WTC11 (cell line): ENCODE results near the gene TFF2. TPM values are rescaled to one million over a fixed set of nuclear protein-coding genes. Genes with fewer than 3 reads are reported as not detected.

ENCODE experiments used
- ATAC-seq: fragments of 200-7000 bp; cut with Tn5 transposase; 2 replicates; pipeline ENCODE4 v1.10.0; 2021; ENCODE audit warnings: mild to moderate bottlenecking, moderate library complexity
- CTCF ChIA-PET: fragments of 300-600 bp; sonication (Branson Sonifier 250); formaldehyde crosslinking; loops from one replicate; lab custom pipeline; 2021; ENCODE audit warnings: antibody characterized with exemption; lab: Charles Lee
- POLR2A ChIA-PET: fragments of 350-600 bp; sonication (Branson Sonifier 250); formaldehyde crosslinking; loops from one replicate; lab custom pipeline; 2021; ENCODE audit warnings: antibody characterized with exemption; lab: Charles Lee
- DNase-seq: peaks from one replicate; pipeline ENCODE4 v3.0.0; 2021; ENCODE audit warnings: low spot score
- H3K27ac Mint-ChIP-seq: 2 replicates; pipeline ENCODE4 v1.8.0; 2021; ENCODE audit warnings: mixed read lengths
- H3K27me3 Mint-ChIP-seq: 2 replicates; pipeline ENCODE4 v1.8.0; 2021; ENCODE audit warnings: low read depth, mild to moderate bottlenecking, moderate library complexity, mixed read lengths
- H3K36me3 Mint-ChIP-seq: 2 replicates; pipeline ENCODE4 v1.8.0; 2021; ENCODE audit warnings: mixed read lengths
- H3K4me1 Mint-ChIP-seq: 2 replicates; pipeline ENCODE4 v1.8.0; 2022; ENCODE audit warnings: mixed read lengths
- H3K4me3 Mint-ChIP-seq: 2 replicates; pipeline ENCODE4 v1.8.0; 2021; ENCODE audit warnings: mild to moderate bottlenecking, moderate library complexity, mixed read lengths
- H3K9me3 Mint-ChIP-seq: 2 replicates; pipeline ENCODE4 v1.8.0; 2021; ENCODE audit warnings: mixed read lengths
- ATF2 ChIP-seq: sonication (generic); formaldehyde crosslinking; IDR thresholded peaks from 2 replicates; pipeline ENCODE4 v1.8.1; 2022; ENCODE audit warnings: low read depth, missing genetic modification reagents, borderline replicate concordance
- CREB1 ChIP-seq: sonication (generic); formaldehyde crosslinking; IDR thresholded peaks from 2 replicates; pipeline ENCODE4 v1.8.0; 2023; ENCODE audit warnings: mild to moderate bottlenecking, missing genetic modification reagents
- FOXP1 ChIP-seq: sonication (generic); formaldehyde crosslinking; IDR thresholded peaks from 2 replicates; pipeline ENCODE4 v1.8.0; 2022; ENCODE audit warnings: missing genetic modification reagents, mild to moderate bottlenecking, moderate library complexity, borderline replicate concordance
- GTF2I ChIP-seq: fragments of 250-450 bp; sonication (Bioruptor Pico); conservative IDR thresholded peaks from 2 replicates; pipeline ENCODE4 v1.4.0; 2021; ENCODE audit warnings: mild to moderate bottlenecking
- KAT7 ChIP-seq: sonication (generic); formaldehyde crosslinking; IDR thresholded peaks from 2 replicates; pipeline ENCODE4 v1.8.1; 2023; ENCODE audit warnings: missing genetic modification reagents, mild to moderate bottlenecking, borderline replicate concordance
- NR1H2 ChIP-seq: sonication (generic); formaldehyde crosslinking; IDR thresholded peaks from 2 replicates; pipeline ENCODE4 v1.9.0; 2021; ENCODE audit warnings: mild to moderate bottlenecking, moderate library complexity, missing genetic modification reagents
- RORB ChIP-seq: fragments of 250-450 bp; sonication (Bioruptor Pico); IDR thresholded peaks from 2 replicates; pipeline ENCODE4 v1.9.0; 2021; ENCODE audit warnings: mild to moderate bottlenecking
- ZBTB21 ChIP-seq: sonication (generic); formaldehyde crosslinking; IDR thresholded peaks from 2 replicates; pipeline ENCODE4 v1.8.1; 2023; ENCODE audit warnings: mild to moderate bottlenecking, missing genetic modification reagents, borderline replicate concordance
- ZNF281 ChIP-seq: sonication (generic); formaldehyde crosslinking; IDR thresholded peaks from 2 replicates; pipeline ENCODE4 v1.8.0; 2023; ENCODE audit warnings: mild to moderate bottlenecking, missing genetic modification reagents
- total RNA-seq: library from RNA; stranded (reverse); gene quantifications from 3 replicates; pipeline ENCODE4 v1.2.3, GENCODE V29; 2021
- TF ChIP-seq, protein P1 (sequence below): sonication (generic); formaldehyde crosslinking; conservative IDR thresholded peaks from 2 replicates; pipeline ENCODE4 v1.8.1; 2022; ENCODE audit warnings: mild to moderate bottlenecking, missing genetic modification reagents
- TF ChIP-seq, protein P2 (sequence below): sonication (generic); formaldehyde crosslinking; IDR thresholded peaks from 2 replicates; pipeline ENCODE4 v1.8.0; 2022; ENCODE audit warnings: mild to moderate bottlenecking, missing genetic modification reagents
- TF ChIP-seq, protein P3 (sequence below): fragments of 250-450 bp; sonication (Bioruptor Pico); IDR thresholded peaks from 2 replicates; pipeline ENCODE4 v1.8.0; 2021; ENCODE audit warnings: mild to moderate bottlenecking
- TF ChIP-seq, protein P4 (sequence below): fragments of 250-450 bp; sonication (Bioruptor Pico); IDR thresholded peaks from 2 replicates; pipeline ENCODE4 v2.1.2; 2022; ENCODE audit warnings: mild to moderate bottlenecking, moderate library complexity

The TFF2 gene
- total RNA-seq, 1 experiment from 2014 or later = 0.33 TPM

GRCh38 chr21:42397746-42398394 lies 47.1 kb upstream of the TFF2 start:
- POLR2A ChIA-PET = no interaction called here
- Mint-ChIP-seq H3K36me3 (peaks cover 7% of the 10 kb centered on the region), H3K9me3 (peaks cover 10% of the 10 kb centered on the region)
- no peak for TF ChIP-seq NR1H2
- TF ChIP-seq, protein P1, sequence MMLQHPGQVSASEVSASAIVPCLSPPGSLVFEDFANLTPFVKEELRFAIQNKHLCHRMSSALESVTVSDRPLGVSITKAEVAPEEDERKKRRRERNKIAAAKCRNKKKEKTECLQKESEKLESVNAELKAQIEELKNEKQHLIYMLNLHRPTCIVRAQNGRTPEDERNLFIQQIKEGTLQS = no peak
- TF ChIP-seq RORB (CRISPR knock-in tag) = no peak
- no peak for TF ChIP-seq FOXP1 (CRISPR knock-in tag)
- TF ChIP-seq, protein P2, sequence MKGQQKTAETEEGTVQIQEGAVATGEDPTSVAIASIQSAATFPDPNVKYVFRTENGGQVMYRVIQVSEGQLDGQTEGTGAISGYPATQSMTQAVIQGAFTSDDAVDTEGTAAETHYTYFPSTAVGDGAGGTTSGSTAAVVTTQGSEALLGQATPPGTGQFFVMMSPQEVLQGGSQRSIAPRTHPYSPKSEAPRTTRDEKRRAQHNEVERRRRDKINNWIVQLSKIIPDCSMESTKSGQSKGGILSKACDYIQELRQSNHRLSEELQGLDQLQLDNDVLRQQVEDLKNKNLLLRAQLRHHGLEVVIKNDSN (CRISPR knock-in tag) = no peak
- TF ChIP-seq ZNF281 (CRISPR knock-in tag) = no peak
- no peak for TF ChIP-seq KAT7
- TF ChIP-seq, all 79 proteins: peak for 0
- ATAC-seq = no peak
- CTCF ChIA-PET = interaction anchor here (1.1 to 1.6 kb wide), 3 partner anchors 14 to 62 kb away, joined by 3 to 6 read pairs (median 5); no protein-coding TSS in a partner anchor
- Mint-ChIP-seq H3K27ac (no peak overlapping the region), H3K27me3 (0 out of 2 replicates have a peak, but pooled peaks cover 3% of the 10 kb centered on the region), H3K4me3 (no peak overlapping the region), H3K4me1 (no peaks in the 10 kb centered on the region)
- DNase-seq = no peak

DNA sequence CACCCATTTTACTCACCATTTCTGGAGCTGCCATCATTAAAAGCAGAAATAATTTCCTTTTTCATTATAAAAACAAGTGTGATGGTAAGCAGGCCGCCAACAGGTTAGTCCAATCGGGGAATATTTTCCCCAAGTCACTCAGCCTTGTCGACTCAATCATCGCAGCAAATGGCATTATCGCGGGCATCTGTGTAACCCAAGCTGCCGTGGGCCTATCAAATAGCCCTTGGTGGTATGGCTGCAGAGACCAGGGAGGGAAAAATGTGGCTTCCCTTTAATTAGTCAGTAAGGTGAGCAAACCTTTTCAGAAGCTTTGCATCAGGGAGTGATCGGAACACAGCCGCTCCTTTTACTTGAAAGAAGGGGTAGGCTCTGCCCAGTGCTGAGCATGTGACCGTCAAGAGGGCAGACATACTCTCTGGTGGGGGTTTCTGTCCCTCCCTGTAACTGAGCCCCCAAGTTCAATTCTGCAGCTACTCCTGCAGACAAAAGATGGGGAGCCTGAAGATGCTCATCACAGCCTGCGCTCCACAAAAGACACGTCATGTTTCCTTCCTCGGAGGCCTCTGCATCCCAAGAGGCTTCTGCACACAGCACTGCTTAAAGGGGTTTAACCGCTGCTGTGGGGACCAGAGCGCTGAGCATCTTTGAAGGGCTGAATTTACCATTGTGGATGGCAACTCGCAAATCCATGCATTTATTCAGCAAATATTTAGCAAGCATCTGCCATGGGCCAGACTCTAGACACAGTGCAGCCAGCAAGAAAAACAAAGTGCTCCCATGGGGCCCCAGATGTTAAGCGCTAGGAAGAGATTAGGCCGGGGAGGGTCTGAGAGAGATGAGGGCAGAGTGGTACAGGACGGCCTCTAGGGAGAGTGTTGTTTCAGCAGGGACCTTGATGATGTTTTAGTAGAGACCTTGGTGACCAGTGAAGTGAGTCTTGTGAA lies 46.3 kb upstream of the TFF2 start:
- ChIA-PET POLR2A (no interaction called here), CTCF (interaction anchor here (1.2 kb wide), 1 partner anchor 15 kb away, joined by 3 read pairs; no protein-coding TSS in a partner anchor)
- DNase-seq = no peak
- Mint-ChIP-seq H3K4me1 (no peaks in the 10 kb centered on the region), H3K36me3 (peaks cover 7% of the 10 kb centered on the region), H3K27ac (no peak overlapping the region), H3K9me3 (peaks cover 8% of the 10 kb centered on the region), H3K4me3 (no peak overlapping the region), H3K27me3 (peaks cover 3% of the 10 kb centered on the region; the same call in 1 of the 2 replicates)
- no peak for ATAC-seq
- TF ChIP-seq FOXP1 (CRISPR knock-in tag) (no peak), GTF2I (CRISPR knock-in tag) (no peak), ATF2 (CRISPR knock-in tag) (no peak), CREB1 (no peak), ZBTB21 (CRISPR knock-in tag) (no peak)
- TF ChIP-seq, protein P3, sequence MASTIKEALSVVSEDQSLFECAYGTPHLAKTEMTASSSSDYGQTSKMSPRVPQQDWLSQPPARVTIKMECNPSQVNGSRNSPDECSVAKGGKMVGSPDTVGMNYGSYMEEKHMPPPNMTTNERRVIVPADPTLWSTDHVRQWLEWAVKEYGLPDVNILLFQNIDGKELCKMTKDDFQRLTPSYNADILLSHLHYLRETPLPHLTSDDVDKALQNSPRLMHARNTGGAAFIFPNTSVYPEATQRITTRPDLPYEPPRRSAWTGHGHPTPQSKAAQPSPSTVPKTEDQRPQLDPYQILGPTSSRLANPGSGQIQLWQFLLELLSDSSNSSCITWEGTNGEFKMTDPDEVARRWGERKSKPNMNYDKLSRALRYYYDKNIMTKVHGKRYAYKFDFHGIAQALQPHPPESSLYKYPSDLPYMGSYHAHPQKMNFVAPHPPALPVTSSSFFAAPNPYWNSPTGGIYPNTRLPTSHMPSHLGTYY (CRISPR knock-in tag) = no peak
- TF ChIP-seq, protein P4, sequence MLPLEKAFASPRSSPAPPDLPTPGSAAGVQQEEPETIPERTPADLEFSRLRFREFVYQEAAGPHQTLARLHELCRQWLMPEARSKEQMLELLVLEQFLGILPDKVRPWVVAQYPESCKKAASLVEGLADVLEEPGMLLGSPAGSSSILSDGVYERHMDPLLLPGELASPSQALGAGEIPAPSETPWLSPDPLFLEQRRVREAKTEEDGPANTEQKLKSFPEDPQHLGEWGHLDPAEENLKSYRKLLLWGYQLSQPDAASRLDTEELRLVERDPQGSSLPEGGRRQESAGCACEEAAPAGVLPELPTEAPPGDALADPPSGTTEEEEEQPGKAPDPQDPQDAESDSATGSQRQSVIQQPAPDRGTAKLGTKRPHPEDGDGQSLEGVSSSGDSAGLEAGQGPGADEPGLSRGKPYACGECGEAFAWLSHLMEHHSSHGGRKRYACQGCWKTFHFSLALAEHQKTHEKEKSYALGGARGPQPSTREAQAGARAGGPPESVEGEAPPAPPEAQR (CRISPR knock-in tag) = no peak
